ENCODE data around the gene NMU. TPM values are rescaled to one million over a fixed set of nuclear protein-coding genes. Genes with fewer than 3 reads are reported as not detected.

The NMU gene
- total RNA-seq, 1 donor from 2014 or later = not detected

DNA sequence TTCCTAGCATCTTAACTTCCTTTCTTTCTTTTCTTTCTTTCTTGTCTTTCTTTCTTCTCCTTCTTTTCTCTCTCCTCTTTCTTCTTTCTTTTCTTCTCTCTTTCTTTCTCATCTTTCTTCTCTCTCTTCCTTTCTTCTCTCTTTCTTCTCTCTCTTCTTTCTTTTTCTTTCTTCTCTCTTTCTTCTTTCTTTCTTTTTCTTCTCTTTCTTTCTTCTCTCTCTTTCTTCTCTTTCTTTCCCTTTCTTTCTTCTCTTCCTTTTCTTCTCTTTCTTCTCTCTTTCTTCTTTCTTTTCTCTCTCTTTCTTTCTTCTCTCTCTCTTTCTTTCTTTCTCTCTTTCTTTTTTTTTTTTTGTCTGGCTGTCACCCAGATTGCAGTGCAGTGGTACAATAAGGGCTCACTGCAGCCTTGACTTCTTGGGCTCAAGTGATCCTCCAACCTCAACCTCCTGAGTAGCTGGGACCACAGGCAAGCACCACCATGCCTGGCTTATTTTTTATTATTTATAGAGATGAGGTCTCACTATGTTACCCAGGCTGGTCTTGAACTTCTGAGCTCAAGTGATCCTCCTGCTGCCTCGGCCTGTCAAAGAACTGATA, 17.5 kb downstream of the NMU start:
- Histone ChIP-seq H3K4me1 (no peaks in the 10 kb centered on the region), H3K4me3 (no peak overlapping the region), H3K36me3 (no peaks in the 10 kb centered on the region), H3K27ac (no peak overlapping the region), H3K9me3 (no peaks in the 10 kb centered on the region), H3K27me3 (no peaks in the 10 kb centered on the region)
- TF ChIP-seq, protein P1, sequence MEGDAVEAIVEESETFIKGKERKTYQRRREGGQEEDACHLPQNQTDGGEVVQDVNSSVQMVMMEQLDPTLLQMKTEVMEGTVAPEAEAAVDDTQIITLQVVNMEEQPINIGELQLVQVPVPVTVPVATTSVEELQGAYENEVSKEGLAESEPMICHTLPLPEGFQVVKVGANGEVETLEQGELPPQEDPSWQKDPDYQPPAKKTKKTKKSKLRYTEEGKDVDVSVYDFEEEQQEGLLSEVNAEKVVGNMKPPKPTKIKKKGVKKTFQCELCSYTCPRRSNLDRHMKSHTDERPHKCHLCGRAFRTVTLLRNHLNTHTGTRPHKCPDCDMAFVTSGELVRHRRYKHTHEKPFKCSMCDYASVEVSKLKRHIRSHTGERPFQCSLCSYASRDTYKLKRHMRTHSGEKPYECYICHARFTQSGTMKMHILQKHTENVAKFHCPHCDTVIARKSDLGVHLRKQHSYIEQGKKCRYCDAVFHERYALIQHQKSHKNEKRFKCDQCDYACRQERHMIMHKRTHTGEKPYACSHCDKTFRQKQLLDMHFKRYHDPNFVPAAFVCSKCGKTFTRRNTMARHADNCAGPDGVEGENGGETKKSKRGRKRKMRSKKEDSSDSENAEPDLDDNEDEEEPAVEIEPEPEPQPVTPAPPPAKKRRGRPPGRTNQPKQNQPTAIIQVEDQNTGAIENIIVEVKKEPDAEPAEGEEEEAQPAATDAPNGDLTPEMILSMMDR (IDR thresholded peaks at IDR 0.05) = no peak
- DNase-seq (ENCODE audit: low spot score in 2 of 2) = no peak
- intact Hi-C loops (cut with DNase I) = no loop called here

DNA sequence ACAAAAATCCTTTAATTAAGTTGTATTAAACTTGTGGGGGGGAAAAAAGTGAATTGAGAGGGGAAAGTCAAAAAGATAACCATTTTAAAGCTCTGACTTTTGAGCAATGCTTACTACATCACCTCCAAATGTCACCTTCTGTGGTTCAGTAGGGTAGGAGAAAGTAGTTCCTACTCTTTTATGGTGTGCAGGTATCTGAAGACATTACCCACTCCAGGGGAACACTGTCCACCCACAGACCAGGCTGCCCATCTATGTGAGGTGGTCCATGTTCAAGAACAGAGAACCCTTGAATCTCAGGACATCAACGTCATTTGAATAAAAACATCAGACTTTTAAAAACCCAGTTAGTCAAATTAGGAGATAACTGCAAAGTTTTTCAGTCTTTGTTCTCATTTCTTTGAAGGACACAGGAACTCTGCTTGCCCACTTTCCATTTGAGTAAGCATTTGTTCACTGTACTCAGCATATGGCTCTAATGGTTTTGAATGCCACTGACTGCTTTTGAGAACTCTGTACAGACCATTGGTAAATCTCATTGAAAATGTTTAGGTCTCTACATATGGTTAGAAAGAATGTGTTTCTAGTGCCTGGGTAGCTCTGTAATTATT, 18.4 kb downstream of the NMU start:
- intact Hi-C loops (cut with DNase I) = no loop called here
- no peaks in the 10 kb centered on the region for H3K9me3 ChIP-seq
- no peaks in the 10 kb centered on the region for H3K36me3 ChIP-seq
- TF ChIP-seq, protein P1 (IDR thresholded peaks at IDR 0.05) = no peak
- H3K4me1 ChIP-seq = no peaks in the 10 kb centered on the region
- no peak overlapping the region for H3K4me3 ChIP-seq
- H3K27me3 ChIP-seq = no peaks in the 10 kb centered on the region
- no peak for DNase-seq (ENCODE audit: low spot score in 2 of 2)
- H3K27ac ChIP-seq = no peak overlapping the region

DNA sequence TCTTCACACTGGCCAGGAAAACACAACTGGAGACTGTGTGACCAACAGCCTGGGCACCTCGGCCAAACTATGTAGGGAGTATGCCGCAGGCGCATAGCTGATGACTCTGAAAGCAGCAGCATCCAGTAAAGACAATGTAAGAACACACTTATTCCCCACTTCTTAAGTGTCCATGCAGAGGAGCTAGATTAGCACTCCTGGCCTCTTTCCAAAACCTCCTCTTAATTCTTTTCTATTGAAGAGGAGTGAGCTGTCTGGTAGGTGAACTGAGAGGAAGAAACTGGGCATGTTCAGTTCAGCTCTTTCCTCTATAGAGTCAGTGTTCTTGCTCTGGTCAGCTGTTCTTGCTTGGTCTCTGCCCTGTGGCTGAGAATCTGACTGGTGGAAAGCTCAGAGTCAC, 21.1 kb downstream of the NMU start:
- no peak overlapping the region for H3K27ac ChIP-seq
- no peaks in the 10 kb centered on the region for H3K27me3 ChIP-seq
- H3K36me3 ChIP-seq = no peaks in the 10 kb centered on the region
- no peak overlapping the region for H3K4me3 ChIP-seq
- TF ChIP-seq, protein P1 (IDR thresholded peaks at IDR 0.05) = no peak
- no peaks in the 10 kb centered on the region for H3K4me1 ChIP-seq
- no peak for DNase-seq (ENCODE audit: low spot score in 2 of 2)
- intact Hi-C loops (cut with DNase I) = no loop called here
- H3K9me3 ChIP-seq = no peaks in the 10 kb centered on the region

DNA sequence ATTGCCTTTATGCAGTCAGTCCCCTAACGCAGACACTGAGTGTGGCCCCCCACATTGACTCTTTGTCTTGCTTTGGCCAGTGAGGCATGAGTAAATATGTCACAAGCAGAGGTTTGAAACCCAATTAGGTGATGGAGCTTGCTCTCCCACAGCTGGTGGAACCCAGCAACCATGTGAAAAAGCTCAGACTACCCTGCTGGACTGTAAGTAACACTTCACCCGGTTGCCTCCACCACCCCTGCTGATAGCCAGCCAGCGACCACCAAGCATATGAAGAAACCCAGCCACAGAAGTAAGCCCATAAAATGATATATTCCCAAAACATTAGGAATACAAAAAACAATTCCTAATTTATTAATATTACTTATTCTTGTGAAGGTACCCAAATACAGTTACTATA, 22.5 kb downstream of the NMU start:
- Histone ChIP-seq H3K27me3 (no peaks in the 10 kb centered on the region), H3K36me3 (no peaks in the 10 kb centered on the region), H3K9me3 (no peaks in the 10 kb centered on the region), H3K4me1 (no peaks in the 10 kb centered on the region), H3K4me3 (no peak overlapping the region), H3K27ac (no peak overlapping the region)
- DNase-seq (ENCODE audit: low spot score in 2 of 2) = no peak
- TF ChIP-seq, protein P1 (IDR thresholded peaks at IDR 0.05) = no peak
- intact Hi-C loops (cut with DNase I) = no loop called here

DNA sequence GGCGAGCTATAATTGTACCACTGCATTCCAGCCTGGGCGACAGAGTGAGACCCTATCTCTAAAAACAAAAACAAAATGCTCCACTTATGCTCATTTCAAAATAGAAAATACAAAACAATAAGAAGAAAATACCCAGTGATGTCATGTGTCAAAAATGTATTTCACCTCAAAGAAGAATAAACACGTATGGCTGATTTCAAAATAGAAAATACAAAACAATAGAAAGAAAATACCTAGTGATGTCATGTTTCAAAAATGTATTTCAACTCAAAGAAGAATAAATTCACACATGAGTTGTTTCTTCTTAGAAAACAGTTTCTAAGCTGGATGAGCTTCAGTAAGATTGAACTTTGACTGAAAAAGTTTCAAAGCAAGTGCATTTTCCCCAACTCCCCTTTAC, 23.8 kb downstream of the NMU start:
- Histone ChIP-seq H3K27ac (no peak overlapping the region), H3K36me3 (no peaks in the 10 kb centered on the region), H3K27me3 (no peaks in the 10 kb centered on the region), H3K9me3 (no peaks in the 10 kb centered on the region), H3K4me3 (no peak overlapping the region), H3K4me1 (no peaks in the 10 kb centered on the region)
- TF ChIP-seq, protein P1 (IDR thresholded peaks at IDR 0.05) = no peak
- no peak for DNase-seq (ENCODE audit: low spot score in 2 of 2)
- intact Hi-C loops (cut with DNase I) = no loop called here

Data from ascending aorta (tissue), 2 donors.